RWPE1 (cell line): ENCODE results near the gene ATP2C1.

Experiments
- CTCF ChIA-PET: fragments of 350-600 bp; sonication (Branson Sonifier 250); formaldehyde crosslinking; extraction: SDS; loops from one replicate; lab custom pipeline; 2021; lab: Yijun Ruan, JAX
- POLR2A ChIA-PET: fragments of 400-600 bp; formaldehyde crosslinking; extraction: SDS; loops from one replicate; lab custom pipeline; 2020; ENCODE audit warnings: antibody characterized with exemption; ENCODE audit not compliant: low non-redundant PET; lab: Yijun Ruan, JAX
- DNase-seq: peaks from one replicate; pipeline ENCODE4 v3.0.0; 2012; ENCODE audit warnings: low spot score
- H3K27ac ChIP-seq: fragments of 450-650 bp; 2 replicates; pipeline ENCODE4 v1.5.1; 2017
- TF ChIP-seq, protein P1 (sequence below): fragments of 450-650 bp; conservative IDR thresholded peaks from 2 replicates; pipeline ENCODE4 v1.5.1; 2017; ENCODE audit warnings: low read depth, mild to moderate bottlenecking

The ATP2C1 gene

GRCh38 chr3:130997289-130997688 is 103.4 kb downstream of the ATP2C1 start:
- CTCF ChIA-PET: no interaction called here
- DNase-seq: no peak
- TF ChIP-seq, protein P1, sequence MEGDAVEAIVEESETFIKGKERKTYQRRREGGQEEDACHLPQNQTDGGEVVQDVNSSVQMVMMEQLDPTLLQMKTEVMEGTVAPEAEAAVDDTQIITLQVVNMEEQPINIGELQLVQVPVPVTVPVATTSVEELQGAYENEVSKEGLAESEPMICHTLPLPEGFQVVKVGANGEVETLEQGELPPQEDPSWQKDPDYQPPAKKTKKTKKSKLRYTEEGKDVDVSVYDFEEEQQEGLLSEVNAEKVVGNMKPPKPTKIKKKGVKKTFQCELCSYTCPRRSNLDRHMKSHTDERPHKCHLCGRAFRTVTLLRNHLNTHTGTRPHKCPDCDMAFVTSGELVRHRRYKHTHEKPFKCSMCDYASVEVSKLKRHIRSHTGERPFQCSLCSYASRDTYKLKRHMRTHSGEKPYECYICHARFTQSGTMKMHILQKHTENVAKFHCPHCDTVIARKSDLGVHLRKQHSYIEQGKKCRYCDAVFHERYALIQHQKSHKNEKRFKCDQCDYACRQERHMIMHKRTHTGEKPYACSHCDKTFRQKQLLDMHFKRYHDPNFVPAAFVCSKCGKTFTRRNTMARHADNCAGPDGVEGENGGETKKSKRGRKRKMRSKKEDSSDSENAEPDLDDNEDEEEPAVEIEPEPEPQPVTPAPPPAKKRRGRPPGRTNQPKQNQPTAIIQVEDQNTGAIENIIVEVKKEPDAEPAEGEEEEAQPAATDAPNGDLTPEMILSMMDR: no peak

GRCh38 chr3:131001071-131001470 is 107.2 kb downstream of the ATP2C1 start:
- TF ChIP-seq, protein P1: no peak
- CTCF ChIA-PET: interaction anchor here (0.6 to 0.7 kb wide), 2 partner anchors 16 to 288 kb away, joined by 3 read pairs; no protein-coding TSS in a partner anchor
- H3K27ac ChIP-seq: no peak overlapping the region
- no peak for DNase-seq
- POLR2A ChIA-PET: no interaction called here

More at GRCh38 chr3:130997289-130997688, 103.4 kb downstream of the ATP2C1 start:
- H3K27ac ChIP-seq: no peak overlapping the region
- POLR2A ChIA-PET: no interaction called here

GRCh38 chr3:131004603-131005002 is 110.7 kb downstream of the ATP2C1 start:
- POLR2A ChIA-PET: no interaction called here
- TF ChIP-seq, protein P1: no peak
- DNase-seq: no peak
- CTCF ChIA-PET: no interaction called here
- no peak overlapping the region for H3K27ac ChIP-seq

GRCh38 chr3:131007256-131007655 is 113.4 kb downstream of the ATP2C1 start:
- DNase-seq: no peak
- CTCF ChIA-PET: interaction anchor here (0.6 kb wide), 2 partner anchors 19 to 103 kb away, joined by 3 read pairs; partner anchors contain the start of genes ASTE1 and NEK11
- POLR2A ChIA-PET: no interaction called here
- no peak overlapping the region for H3K27ac ChIP-seq
- TF ChIP-seq, protein P1: no peak

DNA sequence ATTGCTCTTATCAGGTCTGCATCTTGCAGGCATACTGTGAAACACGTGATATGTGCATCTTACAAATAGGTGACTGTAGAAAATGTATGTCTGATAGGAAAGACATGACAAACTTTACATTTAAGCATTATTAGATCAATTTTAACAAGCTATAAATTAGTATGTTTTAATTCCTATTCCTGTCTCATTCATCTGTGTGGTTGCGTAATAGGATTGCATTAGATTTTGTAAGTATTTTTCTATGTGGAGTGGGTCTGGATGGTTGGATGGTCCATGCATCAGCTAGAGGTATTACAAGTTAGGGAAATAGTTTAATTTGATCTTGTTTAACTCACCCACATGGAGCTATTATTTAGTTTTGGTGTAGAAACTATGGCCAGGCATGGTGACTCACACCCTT is 113.9 kb downstream of the ATP2C1 start:
- TF ChIP-seq, protein P1: no peak
- H3K27ac ChIP-seq: no peak overlapping the region
- CTCF ChIA-PET: interaction anchor here (0.6 to 0.7 kb wide), 2 partner anchors 103 to 288 kb away, joined by 3 read pairs; no protein-coding TSS in a partner anchor
- DNase-seq: no peak
- POLR2A ChIA-PET: no interaction called here

GRCh38 chr3:131008326-131008725 is 114.4 kb downstream of the ATP2C1 start:
- DNase-seq: no peak
- POLR2A ChIA-PET: no interaction called here
- TF ChIP-seq, protein P1: no peak
- H3K27ac ChIP-seq: no peak overlapping the region
- CTCF ChIA-PET: no interaction called here
